Measurements from ENCODE around the gene SLC25A18. TPM values are rescaled to one million over a fixed set of nuclear protein-coding genes. Genes with fewer than 3 reads are reported as not detected.

SLC25A18 gene
- total RNA-seq, 2 donors from 2014 or later, result 6.9 to 14.3 TPM

- 2 to 3% methylated on average over 10 of the region's 10 CpGs for WGBS, 2 experiments (ENCODE audit: insufficient coverage in 1 of 2, insufficient read length in 1 of 2)
- no peak for DNase-seq
- H3K4me1 ChIP-seq (ENCODE audit: control insufficient read depth, insufficient read depth, low read length), result no peaks in the 10 kb centered on the region
- peaks cover 13% of the 10 kb centered on the region for H3K36me3 ChIP-seq (ENCODE audit: control insufficient read depth, insufficient read depth, low read length)
- peaks cover 16% of the 10 kb centered on the region for H3K4me1 Mint-ChIP-seq
- no peaks in the 10 kb centered on the region for H3K27me3 Mint-ChIP-seq (ENCODE audit: insufficient read depth)
- peak overlapping the region; percentile 81 for H3K4me3 Mint-ChIP-seq
- H3K4me3 ChIP-seq (ENCODE audit: low read length), result peak overlapping the region; percentile 94
- H3K9ac ChIP-seq (ENCODE audit: extremely low read depth, low read length, poor library complexity, severe bottlenecking), result peak overlapping the region; percentile 98
- peak; percentile 8 for TF ChIP-seq CTCF (conservative IDR thresholded peaks at IDR 0.05)
- peaks cover 10% of the 10 kb centered on the region for H3K9me3 Mint-ChIP-seq
- H3K9me3 ChIP-seq (ENCODE audit: control insufficient read depth, low read length), result no peaks in the 10 kb centered on the region
- H3K36me3 Mint-ChIP-seq (ENCODE audit: low read depth), result peaks cover 18% of the 10 kb centered on the region
- H3K27ac Mint-ChIP-seq, result peak overlapping the region; percentile 98
- H3K27me3 ChIP-seq (ENCODE audit: control insufficient read depth, insufficient read depth, low read length, poor library complexity, severe bottlenecking), result no peaks in the 10 kb centered on the region
- H3K27ac ChIP-seq (ENCODE audit: low read depth, low read length), result peak overlapping the region; percentile 93
Measured at GRCh38 chr22:17638182-17638431, 74.8 kb downstream of the SLC25A18 start.

GRCh38 chr22:17638432-17639246 lies 75.3 kb downstream of the SLC25A18 start, which contains the start of gene BCL2L13:
Gene BCL2L13, plus strand, starts transcription at chr22:17638757. Its CDS starts 16,955 bp downstream, at chr22:17655712.
- H3K36me3 Mint-ChIP-seq (ENCODE audit: low read depth), result peaks cover 18% of the 10 kb centered on the region
- H3K27ac Mint-ChIP-seq, result peak within 1 kb of the TSS; percentile 98
- H3K9me3 Mint-ChIP-seq, result peaks cover 10% of the 10 kb centered on the region
- peak; percentile 97 for DNase-seq
- Histone ChIP-seq H3K9ac (ENCODE audit: extremely low read depth, low read length, poor library complexity, severe bottlenecking) (peak within 1 kb of the TSS; percentile 98), H3K36me3 (ENCODE audit: control insufficient read depth, insufficient read depth, low read length) (peaks cover 13% of the 10 kb centered on the region), H3K4me1 (ENCODE audit: control insufficient read depth, insufficient read depth, low read length) (no peaks in the 10 kb centered on the region), H3K27ac (ENCODE audit: low read depth, low read length) (peak within 1 kb of the TSS; percentile 93), H3K27me3 (ENCODE audit: control insufficient read depth, insufficient read depth, low read length, poor library complexity, severe bottlenecking) (no peaks in the 10 kb centered on the region), H3K9me3 (ENCODE audit: control insufficient read depth, low read length) (no peaks in the 10 kb centered on the region), H3K4me3 (ENCODE audit: low read length) (peak within 1 kb of the TSS; percentile 94)
- H3K27me3 Mint-ChIP-seq (ENCODE audit: insufficient read depth), result no peaks in the 10 kb centered on the region
- WGBS, 2 experiments (ENCODE audit: insufficient coverage in 1 of 2, insufficient read length in 1 of 2), result 0% methylated on average over 22 to 70 of the region's 70 CpGs
- H3K4me1 Mint-ChIP-seq, result peaks cover 12% of the 10 kb centered on the region
- H3K4me3 Mint-ChIP-seq, result peak within 1 kb of the TSS; percentile 81
- TF ChIP-seq CTCF (conservative IDR thresholded peaks at IDR 0.05), result peak; percentile 15

- no peaks in the 10 kb centered on the region for H3K27me3 Mint-ChIP-seq (ENCODE audit: insufficient read depth)
- H3K9me3 Mint-ChIP-seq, result peaks cover 10% of the 10 kb centered on the region
- WGBS, 2 experiments (ENCODE audit: insufficient coverage in 1 of 2, insufficient read length in 1 of 2), result 0 to 11% methylated on average over 6 to 8 of the region's 8 CpGs
- TF ChIP-seq CTCF (conservative IDR thresholded peaks at IDR 0.05), result no peak
- Histone ChIP-seq H3K4me3 (ENCODE audit: low read length) (peak overlapping the region; percentile 94), H3K4me1 (ENCODE audit: control insufficient read depth, insufficient read depth, low read length) (no peaks in the 10 kb centered on the region), H3K9ac (ENCODE audit: extremely low read depth, low read length, poor library complexity, severe bottlenecking) (peak overlapping the region; percentile 98), H3K27me3 (ENCODE audit: control insufficient read depth, insufficient read depth, low read length, poor library complexity, severe bottlenecking) (no peaks in the 10 kb centered on the region), H3K36me3 (ENCODE audit: control insufficient read depth, insufficient read depth, low read length) (peaks cover 13% of the 10 kb centered on the region), H3K9me3 (ENCODE audit: control insufficient read depth, low read length) (no peaks in the 10 kb centered on the region), H3K27ac (ENCODE audit: low read depth, low read length) (peak overlapping the region; percentile 93)
- H3K4me3 Mint-ChIP-seq, result peak overlapping the region; percentile 81
- peaks cover 18% of the 10 kb centered on the region for H3K36me3 Mint-ChIP-seq (ENCODE audit: low read depth)
- peaks cover 8% of the 10 kb centered on the region for H3K4me1 Mint-ChIP-seq
- DNase-seq, result peak; percentile 49
- peak overlapping the region; percentile 98 for H3K27ac Mint-ChIP-seq
Measured at GRCh38 chr22:17639247-17639741, 76.0 kb downstream of the SLC25A18 start.

Other genes with a start within 250 kb of the SLC25A18 start
- gene CECR2, start 194.0 kb upstream of the SLC25A18 start, total RNA-seq, result 100 to 1,000 TPM in 1 of 2 donors, 10 to 100 TPM in 1; 98.9 to 105 TPM
- 100 to 1,000 TPM; 129 to 144 TPM for gene ATP6V1E1, start 65.3 kb downstream of the SLC25A18 start, total RNA-seq
- 10 to 100 TPM; 37.5 to 44.2 TPM for gene BCL2L13, start 75.3 kb downstream of the SLC25A18 start, total RNA-seq
- 10 to 100 TPM; 20.1 to 24.4 TPM for gene BID, start 211.0 kb downstream of the SLC25A18 start, total RNA-seq